Loucy (cell line): Measurements from ENCODE around the gene TPRA1.

ENCODE experiments used
- H2AFZ ChIP-seq: fragments of 200-600 bp; sonication (generic); 2 replicates; pipeline ENCODE4 v1.6.0; 2016; ENCODE audit warnings: antibody characterized with exemption, mild to moderate bottlenecking, low read length, moderate library complexity
- H3F3A ChIP-seq: fragments of 200-600 bp; 2 replicates; pipeline ENCODE4 v1.6.0; 2016; ENCODE audit warnings: antibody characterized with exemption, low read depth, mild to moderate bottlenecking
- H3K27me3 ChIP-seq: fragments of 200-600 bp; sonication (generic); 2 replicates; pipeline ENCODE4 v1.6.1; 2014; ENCODE audit warnings: low read length, mild to moderate bottlenecking; ENCODE audit not compliant: insufficient read depth, poor library complexity, severe bottlenecking
- H3K36me3 ChIP-seq: fragments of 200-600 bp; sonication (generic); 2 replicates; pipeline ENCODE4 v1.6.1; 2016; ENCODE audit warnings: low read length; ENCODE audit not compliant: insufficient read depth
- H3K4me1 ChIP-seq: fragments of 200-600 bp; sonication (generic); 2 replicates; pipeline ENCODE4 v1.5.1; 2014; ENCODE audit warnings: low read length, mild to moderate bottlenecking; ENCODE audit not compliant: insufficient read depth, poor library complexity, severe bottlenecking
- H3K4me2 ChIP-seq: fragments of 200-600 bp; sonication (generic); 2 replicates; pipeline ENCODE4 v1.6.0; 2014; ENCODE audit warnings: antibody characterized with exemption, low read length, low read depth, mild to moderate bottlenecking; ENCODE audit not compliant: poor library complexity, severe bottlenecking
- H3K4me3 ChIP-seq: fragments of 200-600 bp; sonication (generic); 2 replicates; pipeline ENCODE4 v1.5.1; 2014; ENCODE audit warnings: low read length, mild to moderate bottlenecking, mixed read lengths; ENCODE audit not compliant: poor library complexity, severe bottlenecking
- H3K79me2 ChIP-seq: fragments of 200-600 bp; sonication (generic); 2 replicates; pipeline ENCODE4 v1.6.1; 2014; ENCODE audit warnings: low read length; ENCODE audit not compliant: insufficient read depth
- H3K9ac ChIP-seq: fragments of 200-600 bp; sonication (generic); 2 replicates; pipeline ENCODE4 v1.6.0; 2014; ENCODE audit warnings: mild to moderate bottlenecking, low read depth, low read length, moderate library complexity; ENCODE audit not compliant: poor library complexity, severe bottlenecking
- H3K9me2 ChIP-seq: fragments of 200-600 bp; sonication (generic); replicated peaks from 2 replicates; pipeline ENCODE4 v1.6.1; 2016; ENCODE audit warnings: low read depth, low read length, mixed read lengths
- H3K9me3 ChIP-seq: fragments of 200-600 bp; sonication (generic); 2 replicates; pipeline ENCODE4 v1.6.1; 2014; ENCODE audit warnings: mild to moderate bottlenecking, antibody characterized with exemption, low read length, low read depth; ENCODE audit not compliant: insufficient read depth
- H4K20me1 ChIP-seq: fragments of 200-600 bp; sonication (generic); 2 replicates; pipeline ENCODE4 v1.6.0; 2014; ENCODE audit warnings: antibody characterized with exemption, low read length, mild to moderate bottlenecking; ENCODE audit not compliant: insufficient read depth, poor library complexity, severe bottlenecking
- EZH2phosphoT487 ChIP-seq: fragments of 200-600 bp; IDR thresholded peaks from 2 replicates; pipeline ENCODE4 v1.6.1; 2018; ENCODE audit warnings: antibody characterized with exemption, mild to moderate bottlenecking, moderate library complexity, borderline replicate concordance
- TF ChIP-seq, protein P1 (sequence below): fragments of 200-600 bp; sonication (generic); conservative IDR thresholded peaks from 2 replicates; pipeline ENCODE4 v1.5.1; 2014; ENCODE audit warnings: mild to moderate bottlenecking, antibody characterized with exemption, low read length

TPRA1 gene

DNA sequence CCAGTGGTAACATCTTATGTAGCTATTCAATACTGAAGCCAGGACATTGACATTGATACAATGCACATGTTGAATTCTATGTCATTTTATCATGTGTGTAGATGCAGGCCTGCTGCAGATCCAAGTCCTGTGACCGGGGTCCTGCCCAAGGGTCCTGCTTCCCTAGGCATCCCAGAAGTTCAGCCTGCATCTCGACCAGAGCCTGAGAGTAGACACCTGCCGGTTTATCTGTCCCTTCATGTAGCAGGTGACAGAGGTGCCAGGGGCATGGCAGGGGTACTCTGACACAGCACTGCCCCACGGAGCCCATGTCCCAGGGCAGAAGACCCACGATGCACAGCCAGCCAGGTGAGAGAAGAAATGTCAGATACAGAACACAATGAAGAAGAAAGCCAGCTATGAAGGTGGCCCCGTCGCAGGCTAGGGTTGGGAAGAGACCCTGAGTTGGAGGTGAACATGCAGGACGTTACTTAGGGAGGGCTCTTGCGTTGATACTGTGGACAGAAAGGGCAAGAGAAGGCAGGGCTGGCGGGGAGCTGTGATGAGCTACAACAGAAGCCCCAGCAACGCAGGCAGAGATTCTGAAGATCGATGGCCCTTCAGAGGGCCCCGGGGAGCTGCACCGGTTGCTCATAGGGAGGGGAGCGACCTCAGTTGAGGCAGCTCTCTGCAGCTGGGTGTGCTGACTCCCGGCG, 51.0 kb downstream of the TPRA1 start:
- no peak overlapping the region for H3K9ac ChIP-seq
- H3K4me1 ChIP-seq: peaks cover 3% of the 10 kb centered on the region
- no peak overlapping the region for H3K4me2 ChIP-seq
- no peaks in the 10 kb centered on the region for H3K9me2 ChIP-seq
- H3F3A ChIP-seq: no peaks in the 10 kb centered on the region
- no peaks in the 10 kb centered on the region for H3K79me2 ChIP-seq
- TF ChIP-seq, protein P1, sequence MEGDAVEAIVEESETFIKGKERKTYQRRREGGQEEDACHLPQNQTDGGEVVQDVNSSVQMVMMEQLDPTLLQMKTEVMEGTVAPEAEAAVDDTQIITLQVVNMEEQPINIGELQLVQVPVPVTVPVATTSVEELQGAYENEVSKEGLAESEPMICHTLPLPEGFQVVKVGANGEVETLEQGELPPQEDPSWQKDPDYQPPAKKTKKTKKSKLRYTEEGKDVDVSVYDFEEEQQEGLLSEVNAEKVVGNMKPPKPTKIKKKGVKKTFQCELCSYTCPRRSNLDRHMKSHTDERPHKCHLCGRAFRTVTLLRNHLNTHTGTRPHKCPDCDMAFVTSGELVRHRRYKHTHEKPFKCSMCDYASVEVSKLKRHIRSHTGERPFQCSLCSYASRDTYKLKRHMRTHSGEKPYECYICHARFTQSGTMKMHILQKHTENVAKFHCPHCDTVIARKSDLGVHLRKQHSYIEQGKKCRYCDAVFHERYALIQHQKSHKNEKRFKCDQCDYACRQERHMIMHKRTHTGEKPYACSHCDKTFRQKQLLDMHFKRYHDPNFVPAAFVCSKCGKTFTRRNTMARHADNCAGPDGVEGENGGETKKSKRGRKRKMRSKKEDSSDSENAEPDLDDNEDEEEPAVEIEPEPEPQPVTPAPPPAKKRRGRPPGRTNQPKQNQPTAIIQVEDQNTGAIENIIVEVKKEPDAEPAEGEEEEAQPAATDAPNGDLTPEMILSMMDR: no peak
- TF ChIP-seq EZH2phosphoT487: no peak
- no peak overlapping the region for H3K4me3 ChIP-seq
- no peaks in the 10 kb centered on the region for H3K27me3 ChIP-seq
- H3K36me3 ChIP-seq: no peaks in the 10 kb centered on the region
- no peaks in the 10 kb centered on the region for H4K20me1 ChIP-seq
- H3K9me3 ChIP-seq: no peaks in the 10 kb centered on the region
- H2AFZ ChIP-seq: no peak overlapping the region

DNA sequence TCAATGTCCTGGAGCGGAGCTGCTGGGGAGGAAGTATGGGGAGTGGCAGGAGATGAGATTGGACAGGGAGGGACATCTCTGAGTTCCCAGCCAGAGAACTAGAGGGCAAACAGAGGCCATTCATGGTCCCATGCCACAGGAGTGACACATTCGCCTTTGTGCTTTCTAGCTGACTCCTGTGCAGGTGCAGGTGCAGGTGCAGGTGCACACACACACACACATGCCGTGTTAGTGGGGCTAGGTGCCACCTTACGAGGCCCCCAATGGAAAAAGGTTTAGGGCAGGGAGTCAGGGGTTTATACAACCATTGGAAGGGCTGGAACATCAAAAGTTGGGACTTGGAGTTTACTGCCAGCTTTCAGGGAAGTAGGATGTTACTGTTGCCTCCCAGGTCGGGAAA, 52.0 kb downstream of the TPRA1 start:
- H4K20me1 ChIP-seq: no peaks in the 10 kb centered on the region
- no peaks in the 10 kb centered on the region for H3K36me3 ChIP-seq
- H3K9ac ChIP-seq: no peak overlapping the region
- H3K27me3 ChIP-seq: no peaks in the 10 kb centered on the region
- no peak overlapping the region for H3K4me3 ChIP-seq
- no peak for TF ChIP-seq EZH2phosphoT487
- TF ChIP-seq, protein P1: no peak
- no peak overlapping the region for H2AFZ ChIP-seq
- H3K4me1 ChIP-seq: peaks cover 3% of the 10 kb centered on the region
- no peaks in the 10 kb centered on the region for H3K9me2 ChIP-seq
- no peaks in the 10 kb centered on the region for H3K79me2 ChIP-seq
- H3F3A ChIP-seq: no peaks in the 10 kb centered on the region
- H3K9me3 ChIP-seq: no peaks in the 10 kb centered on the region
- H3K4me2 ChIP-seq: no peak overlapping the region

DNA sequence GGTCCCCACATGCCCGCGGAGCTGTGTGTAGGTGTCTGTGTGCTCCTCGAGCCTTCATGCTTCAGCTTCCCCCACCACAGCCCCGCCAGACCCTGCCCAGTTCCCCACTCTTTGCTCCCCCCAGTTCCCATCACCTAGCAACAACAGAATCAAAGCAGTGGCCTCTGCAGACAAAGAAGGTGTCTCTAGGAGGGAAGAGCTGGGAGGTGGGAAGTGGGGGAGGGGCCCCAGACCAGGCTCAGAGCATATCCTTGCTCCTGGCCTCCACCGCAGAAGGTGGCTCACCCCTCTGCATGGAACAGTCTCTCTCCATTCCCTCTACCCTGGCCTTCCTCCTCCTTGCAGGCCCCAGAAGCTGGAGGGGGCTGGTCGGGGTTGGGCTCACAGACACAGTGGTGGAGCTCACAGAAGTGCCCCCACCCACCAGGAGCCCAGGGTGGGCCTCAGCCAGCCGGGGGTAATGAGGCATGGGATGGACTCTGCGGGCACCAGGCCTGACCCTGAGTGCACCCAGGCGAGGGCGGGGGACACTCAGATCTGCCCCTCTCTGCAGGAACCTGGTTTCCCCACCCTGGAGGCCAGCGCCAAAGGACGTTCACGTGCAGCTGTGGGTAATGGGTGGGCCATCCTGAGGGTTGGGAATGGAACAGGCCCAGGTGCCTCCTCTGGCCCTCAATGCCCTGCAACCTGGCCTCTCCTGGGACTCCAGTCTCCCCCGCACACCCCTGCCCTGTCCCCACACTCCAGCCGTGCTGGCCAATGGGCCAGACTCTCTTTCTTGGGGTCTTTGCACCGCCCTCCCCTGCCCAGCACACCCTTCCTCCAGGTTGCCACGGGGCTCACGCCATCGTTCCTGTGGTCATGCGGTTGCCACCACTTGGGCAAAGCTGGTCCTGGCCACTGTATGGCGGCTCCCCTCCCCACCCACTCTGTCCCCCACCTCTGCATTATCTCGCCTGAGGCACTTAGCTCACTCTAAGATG, 53.4 kb downstream of the TPRA1 start:
- H3K9me2 ChIP-seq: no peaks in the 10 kb centered on the region
- H4K20me1 ChIP-seq: no peaks in the 10 kb centered on the region
- no peak overlapping the region for H3K4me3 ChIP-seq
- peak overlapping the region; percentile 23 for H3K4me2 ChIP-seq
- no peaks in the 10 kb centered on the region for H3K36me3 ChIP-seq
- H3K4me1 ChIP-seq: peaks cover 3% of the 10 kb centered on the region
- H3K27me3 ChIP-seq: no peaks in the 10 kb centered on the region
- no peaks in the 10 kb centered on the region for H3K79me2 ChIP-seq
- H3K9ac ChIP-seq: no peak overlapping the region
- H2AFZ ChIP-seq: no peak overlapping the region
- no peak for TF ChIP-seq EZH2phosphoT487
- TF ChIP-seq, protein P1: no peak
- no peaks in the 10 kb centered on the region for H3F3A ChIP-seq
- H3K9me3 ChIP-seq: no peaks in the 10 kb centered on the region
